C4-2B (cell line): Measurements from ENCODE around the gene C1orf159.
"Not testable (repeated sequence)": the region's sequence is repeated elsewhere in the genome, so short reads cannot be mapped to it uniquely, and the experiment has no call there.

Source experiments
- H3K27ac ChIP-seq: fragments of 450-650 bp; 2 replicates; pipeline ENCODE4 v1.5.1; 2017
- CTCF ChIP-seq: fragments of 450-650 bp; conservative IDR thresholded peaks from 2 replicates; pipeline ENCODE4 v1.5.1; 2017; ENCODE audit warnings: mild to moderate bottlenecking
- ZFX ChIP-seq: fragments of 450-650 bp; IDR thresholded peaks from 2 replicates; pipeline ENCODE4 v1.6.1; 2017

Gene C1orf159

GRCh38 chr1:1146596-1146995 is 30.7 kb upstream of the C1orf159 start:
- TF ChIP-seq ZFX (no peak), CTCF (no peak)
- H3K27ac ChIP-seq, result no peak overlapping the region

- no peak for TF ChIP-seq CTCF
- TF ChIP-seq ZFX, result no peak
- H3K27ac ChIP-seq, result no peak overlapping the region
Measured at GRCh38 chr1:1146026-1146425, 30.1 kb upstream of the C1orf159 start.

- TF ChIP-seq CTCF, result no peak
- TF ChIP-seq ZFX, result no peak
- H3K27ac ChIP-seq, result no peak overlapping the region
Measured at GRCh38 chr1:1145547-1145914, 29.6 kb upstream of the C1orf159 start.

- no peak overlapping the region for H3K27ac ChIP-seq
- no peak for TF ChIP-seq ZFX
- TF ChIP-seq CTCF, result no peak
Measured at GRCh38 chr1:1144843-1145546, 29.1 kb upstream of the C1orf159 start.

GRCh38 chr1:1144122-1144842 is 28.4 kb upstream of the C1orf159 start:
- 0 out of 2 replicates have a peak overlapping the region, but pooled peaks have one; percentile 4 for H3K27ac ChIP-seq
- TF ChIP-seq CTCF, result no peak
- no peak for TF ChIP-seq ZFX

GRCh38 chr1:1143636-1144035 is 27.7 kb upstream of the C1orf159 start:
- no peak overlapping the region for H3K27ac ChIP-seq
- TF ChIP-seq ZFX, result no peak

GRCh38 chr1:1142844-1143243 is 27.0 kb upstream of the C1orf159 start:
- no peak overlapping the region for H3K27ac ChIP-seq
- TF ChIP-seq CTCF (no peak), ZFX (no peak)

- not testable (repeated sequence) for H3K27ac ChIP-seq
Measured at GRCh38 chr1:1142352-1142751, 26.5 kb upstream of the C1orf159 start.
